BLaER1 treated with 17β-estradiol and CSF1 and Interleukin-3, amounts not matched to agents 10 nM and 100 nM (cell line): ENCODE measurements around the gene ESR2.
"Not testable (repeated sequence)": the region's sequence is repeated elsewhere in the genome, so short reads cannot be mapped to it uniquely, and the experiment has no call there.

ENCODE experiments used
- H3K27ac ChIP-seq, 11 experiments: shearing (Covaris generic); formaldehyde crosslinking; 2 replicates each; pipeline ENCODE4 v1.8.1; 2022
- H3K27me3 ChIP-seq, 11 experiments: shearing (Covaris generic); formaldehyde crosslinking; 2 replicates each; pipeline ENCODE4 v1.8.1; 2022
- H3K36me3 ChIP-seq, 11 experiments: shearing (Covaris generic); formaldehyde crosslinking; 2 replicates each; pipeline ENCODE4 v1.8.1; 2022
- H3K4me1 ChIP-seq, 10 experiments: shearing (Covaris generic); formaldehyde crosslinking; 2 replicates each; pipeline ENCODE4 v1.8.1; 2022
- H3K4me2 ChIP-seq, 11 experiments: shearing (Covaris generic); formaldehyde crosslinking; 2 replicates each; pipeline ENCODE4 v1.8.1; 2022
- H3K4me3 ChIP-seq, 10 experiments: shearing (Covaris generic); formaldehyde crosslinking; 2 replicates each; pipeline ENCODE4 v1.8.1; 2022
- H3K9ac ChIP-seq, 11 experiments: shearing (Covaris generic); formaldehyde crosslinking; 2 replicates each; pipeline ENCODE4 v1.8.1; 2022
- H3K9me3 ChIP-seq, 11 experiments: shearing (Covaris generic); formaldehyde crosslinking; replicated peaks in 1 of 11; 2 replicates each; pipeline ENCODE4 v1.8.1; 2022
- H4K20me1 ChIP-seq, 11 experiments: shearing (Covaris generic); formaldehyde crosslinking; 2 replicates each; pipeline ENCODE4 v1.8.1; 2022
- Cebpa-rat ChIP-seq, 11 experiments: shearing (Covaris generic); IDR thresholded peaks; 2 replicates each; pipeline ENCODE4 v1.8.1; 2022

ESR2 gene

GRCh38 chr14:64318695-64319094 is 24.5 kb upstream of the ESR2 start:
- H3K4me1 ChIP-seq, H3K9ac ChIP-seq, H3K4me3 ChIP-seq, H3K4me2 ChIP-seq, H3K27ac ChIP-seq, H3K36me3 ChIP-seq, H4K20me1 ChIP-seq, H3K27me3 ChIP-seq: not testable (repeated sequence)
- TF ChIP-seq Cebpa-rat (IDR thresholded peaks at IDR 0.05) = peak in 1 of 11 experiments; percentile 12; a peak in 1 of 22 replicates
- peaks cover 9 to 15% (median 13%) of the 10 kb centered on the region in 11 experiments; a peak in 20 of 22 replicates for H3K9me3 ChIP-seq

- TF ChIP-seq Cebpa-rat (IDR thresholded peaks at IDR 0.05) = no peak
- Histone ChIP-seq H3K36me3 (no peaks in the 10 kb centered on the region), H3K4me1 (no peaks in the 10 kb centered on the region), H3K27ac (no peak overlapping the region), H3K27me3 (no peaks in the 10 kb centered on the region), H3K9ac (no peak overlapping the region), H4K20me1 (no peaks in the 10 kb centered on the region), H3K4me2 (no peak overlapping the region), H3K9me3 (no peaks in the 10 kb centered on the region), H3K4me3 (no peak overlapping the region)
Observed at GRCh38 chr14:64303471-64303917, 9.3 kb upstream of the ESR2 start.

GRCh38 chr14:64298773-64299172 is 4.6 kb upstream of the ESR2 start:
- Histone ChIP-seq H3K4me1 (peaks cover 9 to 13% (median 11%) of the 10 kb centered on the region in 10 experiments), H3K9ac (no peak overlapping the region), H3K4me2 (no peak overlapping the region), H3K27me3 (peaks cover 15 to 17% (median 16%) of the 10 kb centered on the region in 11 experiments), H3K9me3 (no peaks in the 10 kb centered on the region), H4K20me1 (peaks cover 0 to 4% (median 0%) of the 10 kb centered on the region in 11 experiments; a peak in 2 of 22 replicates), H3K27ac (no peak overlapping the region), H3K4me3 (no peak overlapping the region), H3K36me3 (no peaks in the 10 kb centered on the region)
- no peak for TF ChIP-seq Cebpa-rat (IDR thresholded peaks at IDR 0.05)

GRCh38 chr14:64296561-64296960 is 2.4 kb upstream of the ESR2 start:
- peaks cover 29 to 37% (median 34%) of the 10 kb centered on the region in 11 experiments for H3K27me3 ChIP-seq
- no peak overlapping the region for H3K9ac ChIP-seq
- no peak overlapping the region for H3K4me3 ChIP-seq
- no peak overlapping the region for H3K4me2 ChIP-seq
- H3K27ac ChIP-seq = no peak overlapping the region
- peaks cover 10 to 14% (median 12%) of the 10 kb centered on the region in 10 experiments for H3K4me1 ChIP-seq
- no peaks in the 10 kb centered on the region for H3K36me3 ChIP-seq
- H3K9me3 ChIP-seq = no peaks in the 10 kb centered on the region
- H4K20me1 ChIP-seq = peaks cover 0 to 7% (median 0%) of the 10 kb centered on the region in 11 experiments; a peak in 3 of 22 replicates
- TF ChIP-seq Cebpa-rat (IDR thresholded peaks at IDR 0.05) = no peak

GRCh38 chr14:64294672-64295413 is 672 bp upstream of the ESR2 start:
- H3K4me1 ChIP-seq = peaks cover 10 to 14% (median 12%) of the 10 kb centered on the region in 10 experiments
- no peaks in the 10 kb centered on the region for H3K9me3 ChIP-seq
- H3K9ac ChIP-seq = peak overlapping the region in 2 of 11 experiments; percentile 43 to 53; a peak in 1 of 22 replicates
- H3K36me3 ChIP-seq = no peaks in the 10 kb centered on the region
- peaks cover 29 to 39% (median 34%) of the 10 kb centered on the region in 11 experiments for H3K27me3 ChIP-seq
- H3K27ac ChIP-seq = no peak overlapping the region
- peaks cover 0 to 7% (median 0%) of the 10 kb centered on the region in 11 experiments; a peak in 3 of 22 replicates for H4K20me1 ChIP-seq
- TF ChIP-seq Cebpa-rat (IDR thresholded peaks at IDR 0.05) = no peak
- H3K4me3 ChIP-seq = peak overlapping the region; percentile 35 to 56 (median 50)
- H3K4me2 ChIP-seq = peak overlapping the region; percentile 72 to 97 (median 83)

- peaks cover 29 to 39% (median 34%) of the 10 kb centered on the region in 11 experiments for H3K27me3 ChIP-seq
- H4K20me1 ChIP-seq = peaks cover 0 to 7% (median 0%) of the 10 kb centered on the region in 11 experiments; a peak in 3 of 22 replicates
- H3K9ac ChIP-seq = no peak overlapping the region
- no peak overlapping the region for H3K4me2 ChIP-seq
- TF ChIP-seq Cebpa-rat (IDR thresholded peaks at IDR 0.05) = no peak
- no peak overlapping the region for H3K4me3 ChIP-seq
- H3K36me3 ChIP-seq = no peaks in the 10 kb centered on the region
- peaks cover 10 to 14% (median 12%) of the 10 kb centered on the region in 10 experiments for H3K4me1 ChIP-seq
- H3K9me3 ChIP-seq = no peaks in the 10 kb centered on the region
- H3K27ac ChIP-seq = no peak overlapping the region
Observed at GRCh38 chr14:64292197-64292596, 2.0 kb downstream of the ESR2 start.

GRCh38 chr14:64289571-64289970 is 4.6 kb downstream of the ESR2 start:
- Histone ChIP-seq H3K9me3 (no peaks in the 10 kb centered on the region), H3K36me3 (no peaks in the 10 kb centered on the region), H3K4me3 (no peak overlapping the region), H4K20me1 (peaks cover 0 to 7% (median 0%) of the 10 kb centered on the region in 11 experiments; a peak in 3 of 22 replicates), H3K27me3 (peaks cover 20 to 31% (median 25%) of the 10 kb centered on the region in 11 experiments), H3K4me2 (no peak overlapping the region), H3K4me1 (peaks cover 7 to 10% (median 9%) of the 10 kb centered on the region in 10 experiments), H3K27ac (no peak overlapping the region), H3K9ac (no peak overlapping the region)
- no peak for TF ChIP-seq Cebpa-rat (IDR thresholded peaks at IDR 0.05)

GRCh38 chr14:64281805-64282204 is 12.4 kb downstream of the ESR2 start:
- H3K4me3 ChIP-seq = no peak overlapping the region
- no peak overlapping the region for H3K9ac ChIP-seq
- H3K27ac ChIP-seq = no peak overlapping the region
- H3K36me3 ChIP-seq = no peaks in the 10 kb centered on the region
- TF ChIP-seq Cebpa-rat (IDR thresholded peaks at IDR 0.05) = no peak
- H4K20me1 ChIP-seq = no peaks in the 10 kb centered on the region
- no peak overlapping the region for H3K4me2 ChIP-seq
- H3K4me1 ChIP-seq = no peaks in the 10 kb centered on the region; a peak in 1 of 20 replicates
- H3K9me3 ChIP-seq = no peaks in the 10 kb centered on the region
- no peaks in the 10 kb centered on the region for H3K27me3 ChIP-seq

GRCh38 chr14:64279704-64280668 is 14.2 kb downstream of the ESR2 start:
- no peaks in the 10 kb centered on the region; a peak in 1 of 20 replicates for H3K4me1 ChIP-seq
- H3K27ac ChIP-seq = no peak overlapping the region
- H3K4me2 ChIP-seq = no peak overlapping the region
- no peak overlapping the region for H3K4me3 ChIP-seq
- no peaks in the 10 kb centered on the region for H3K9me3 ChIP-seq
- no peak overlapping the region for H3K9ac ChIP-seq
- H3K36me3 ChIP-seq = no peaks in the 10 kb centered on the region
- H4K20me1 ChIP-seq = no peaks in the 10 kb centered on the region
- TF ChIP-seq Cebpa-rat (IDR thresholded peaks at IDR 0.05) = no peak
- H3K27me3 ChIP-seq = no peaks in the 10 kb centered on the region
